Stimulated activated CD4-positive, alpha-beta T cell treated with anti-CD3 and anti-CD28 coated beads, Interleukin-12 subunit alpha, Interleukin-12 subunit beta, amount 100 ng/mL, for 48 hours (primary cell): ENCODE measurements around the gene TMEM63C.

ENCODE experiments used
- DNase-seq, 3 donors: peaks; one replicate each; pipeline ENCODE4 v3.0.0-alpha.2; 2020; ENCODE audit warnings: low read depth in 2 of 3, low spot score in 1 of 3

TMEM63C gene

GRCh38 chr14:77197988-77198387 lies 16.4 kb downstream of the TMEM63C start:
- no peak for DNase-seq

GRCh38 chr14:77198561-77198960 lies 17.0 kb downstream of the TMEM63C start:
- no peak for DNase-seq

GRCh38 chr14:77199590-77199989 lies 18.0 kb downstream of the TMEM63C start:
- no peak for DNase-seq

- DNase-seq = no peak
Observed at GRCh38 chr14:77200406-77200985, 18.9 kb downstream of the TMEM63C start.

GRCh38 chr14:77201696-77202095 lies 20.1 kb downstream of the TMEM63C start:
- no peak for DNase-seq

- DNase-seq = no peak
Observed at GRCh38 chr14:77203611-77204458, 22.2 kb downstream of the TMEM63C start.

- no peak for DNase-seq
Observed at GRCh38 chr14:77204459-77204771, 22.8 kb downstream of the TMEM63C start.

- no peak for DNase-seq
Observed at GRCh38 chr14:77204907-77205306, 23.3 kb downstream of the TMEM63C start.

GRCh38 chr14:77205566-77205965 lies 24.0 kb downstream of the TMEM63C start:
- DNase-seq = no peak

GRCh38 chr14:77206261-77206824 lies 24.7 kb downstream of the TMEM63C start:
- no peak for DNase-seq

- DNase-seq = no peak
Observed at GRCh38 chr14:77206877-77207389, 25.3 kb downstream of the TMEM63C start.

- peak in 2 of 3 donors; percentile 21 to 35 for DNase-seq
Observed at GRCh38 chr14:77208291-77208978, 26.8 kb downstream of the TMEM63C start.

- DNase-seq = no peak
Observed at GRCh38 chr14:77208979-77209318, 27.4 kb downstream of the TMEM63C start.

GRCh38 chr14:77212097-77212870 lies 30.7 kb downstream of the TMEM63C start:
- no peak for DNase-seq

- DNase-seq = peak; percentile 12 to 30 (median 27)
Observed at GRCh38 chr14:77212943-77213678, 31.5 kb downstream of the TMEM63C start.

- DNase-seq = no peak
Observed at GRCh38 chr14:77213679-77214016, 32.0 kb downstream of the TMEM63C start.

GRCh38 chr14:77214216-77214615 lies 32.6 kb downstream of the TMEM63C start:
- DNase-seq = no peak

- no peak for DNase-seq
Observed at GRCh38 chr14:77217551-77217950, 36.0 kb downstream of the TMEM63C start.

GRCh38 chr14:77219591-77219990 lies 38.0 kb downstream of the TMEM63C start:
- no peak for DNase-seq

GRCh38 chr14:77220246-77221017 lies 38.8 kb downstream of the TMEM63C start:
- DNase-seq = no peak
